ENCODE measurements around the gene UCHL5. TPM values are rescaled to one million over a fixed set of nuclear protein-coding genes. Genes with fewer than 3 reads are reported as not detected.

UCHL5 gene
- total and polyA plus RNA-seq, 4 donors = 14.5 to 29.7 (median 21.6) TPM

DNA sequence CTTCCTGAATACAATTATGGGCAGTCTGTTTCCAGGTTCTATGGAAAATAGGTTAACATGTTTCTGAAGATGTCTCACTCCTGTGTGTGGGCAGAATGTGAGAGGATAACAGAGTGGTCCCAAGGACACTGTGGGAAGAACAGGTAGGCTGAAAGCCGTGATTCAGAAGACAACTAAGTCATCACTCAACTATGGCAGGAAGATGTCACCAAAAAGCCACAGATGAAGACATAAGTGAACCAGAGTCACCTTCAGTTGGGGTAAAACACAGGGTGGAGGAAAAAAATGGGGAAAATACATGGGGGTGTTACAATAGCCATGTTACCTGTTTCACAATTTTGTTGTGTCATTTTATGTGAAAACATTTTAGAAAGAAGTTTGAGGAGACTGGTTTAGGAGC lies 75.1 kb downstream of the UCHL5 start:
- no peaks in the 10 kb centered on the region for H3K4me1 ChIP-seq (ENCODE audit: control insufficient read depth in 4 of 4, insufficient read depth in 4 of 4, low read length in 3 of 4)
- no peak for TF ChIP-seq JUND (IDR thresholded peaks at IDR 0.05)
- no peak for TF ChIP-seq NR2F2 (IDR thresholded peaks at IDR 0.05)
- no peak for TF ChIP-seq FOXA1 (IDR thresholded peaks at IDR 0.05)
- TF ChIP-seq RAD21 (IDR thresholded peaks at IDR 0.05) = no peak
- no peak for TF ChIP-seq HNF4G (IDR thresholded peaks at IDR 0.05)
- TF ChIP-seq, protein P1, sequence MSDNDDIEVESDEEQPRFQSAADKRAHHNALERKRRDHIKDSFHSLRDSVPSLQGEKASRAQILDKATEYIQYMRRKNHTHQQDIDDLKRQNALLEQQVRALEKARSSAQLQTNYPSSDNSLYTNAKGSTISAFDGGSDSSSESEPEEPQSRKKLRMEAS (IDR thresholded peaks at IDR 0.05) = no peak
- TF ChIP-seq, protein P2, sequence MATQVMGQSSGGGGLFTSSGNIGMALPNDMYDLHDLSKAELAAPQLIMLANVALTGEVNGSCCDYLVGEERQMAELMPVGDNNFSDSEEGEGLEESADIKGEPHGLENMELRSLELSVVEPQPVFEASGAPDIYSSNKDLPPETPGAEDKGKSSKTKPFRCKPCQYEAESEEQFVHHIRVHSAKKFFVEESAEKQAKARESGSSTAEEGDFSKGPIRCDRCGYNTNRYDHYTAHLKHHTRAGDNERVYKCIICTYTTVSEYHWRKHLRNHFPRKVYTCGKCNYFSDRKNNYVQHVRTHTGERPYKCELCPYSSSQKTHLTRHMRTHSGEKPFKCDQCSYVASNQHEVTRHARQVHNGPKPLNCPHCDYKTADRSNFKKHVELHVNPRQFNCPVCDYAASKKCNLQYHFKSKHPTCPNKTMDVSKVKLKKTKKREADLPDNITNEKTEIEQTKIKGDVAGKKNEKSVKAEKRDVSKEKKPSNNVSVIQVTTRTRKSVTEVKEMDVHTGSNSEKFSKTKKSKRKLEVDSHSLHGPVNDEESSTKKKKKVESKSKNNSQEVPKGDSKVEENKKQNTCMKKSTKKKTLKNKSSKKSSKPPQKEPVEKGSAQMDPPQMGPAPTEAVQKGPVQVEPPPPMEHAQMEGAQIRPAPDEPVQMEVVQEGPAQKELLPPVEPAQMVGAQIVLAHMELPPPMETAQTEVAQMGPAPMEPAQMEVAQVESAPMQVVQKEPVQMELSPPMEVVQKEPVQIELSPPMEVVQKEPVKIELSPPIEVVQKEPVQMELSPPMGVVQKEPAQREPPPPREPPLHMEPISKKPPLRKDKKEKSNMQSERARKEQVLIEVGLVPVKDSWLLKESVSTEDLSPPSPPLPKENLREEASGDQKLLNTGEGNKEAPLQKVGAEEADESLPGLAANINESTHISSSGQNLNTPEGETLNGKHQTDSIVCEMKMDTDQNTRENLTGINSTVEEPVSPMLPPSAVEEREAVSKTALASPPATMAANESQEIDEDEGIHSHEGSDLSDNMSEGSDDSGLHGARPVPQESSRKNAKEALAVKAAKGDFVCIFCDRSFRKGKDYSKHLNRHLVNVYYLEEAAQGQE (IDR thresholded peaks at IDR 0.05) = no peak
- 90% methylated on average over 1 of the region's 1 CpG for WGBS
- no peak for DNase-seq (ENCODE audit: low spot score)
- peaks cover 0 to 2% (median 0%) of the 10 kb centered on the region in 4 donors for H3K36me3 ChIP-seq (ENCODE audit: control insufficient read depth in 4 of 4, insufficient read depth in 3 of 4, low read depth in 1 of 4, low read length in 3 of 4)
- H3K27ac ChIP-seq (ENCODE audit: low read depth in 1 of 2, low read length in 2 of 2) = no peak overlapping the region
- H3K9ac ChIP-seq (ENCODE audit: low read depth in 1 of 2, low read length in 2 of 2) = no peak overlapping the region
- no peak overlapping the region for H3K4me3 ChIP-seq (ENCODE audit: low read depth in 1 of 3, low read length in 3 of 3)
- no peaks in the 10 kb centered on the region for H3K9me3 ChIP-seq (ENCODE audit: control insufficient read depth in 4 of 4, low read length in 3 of 4)
- no peaks in the 10 kb centered on the region for H3K27me3 ChIP-seq (ENCODE audit: control insufficient read depth in 4 of 4, insufficient read depth in 4 of 4, low read length in 3 of 4)

DNA sequence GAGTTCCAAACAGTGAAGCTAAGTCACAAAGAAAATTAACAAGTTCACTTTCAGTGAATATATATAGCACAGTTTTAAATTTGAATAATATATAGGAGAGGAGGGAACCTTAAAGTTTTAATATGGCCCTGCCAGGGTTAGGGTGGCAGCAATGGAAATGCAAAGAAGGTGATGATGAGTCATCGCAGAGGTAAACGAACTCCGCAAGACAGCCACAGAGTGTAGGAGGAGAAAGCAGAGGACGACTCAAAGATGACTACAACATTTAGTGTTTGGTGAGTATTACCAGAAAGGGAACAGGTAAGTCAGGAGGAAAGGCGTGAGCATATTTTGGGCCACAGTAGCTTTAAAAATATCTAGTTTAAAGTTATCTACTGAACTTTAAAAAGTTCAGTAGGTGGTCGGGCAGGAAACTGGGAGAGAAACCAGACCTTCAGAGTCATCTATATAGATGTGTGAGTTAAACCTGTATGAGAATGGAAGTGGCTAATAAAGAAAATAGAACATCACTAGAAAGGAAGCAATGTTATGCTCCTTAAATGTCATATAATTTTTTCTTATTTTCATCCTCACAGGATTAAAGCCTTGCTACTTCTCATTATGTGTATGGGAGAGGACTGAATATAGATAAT lies 75.7 kb downstream of the UCHL5 start:
- 87% methylated on average over 6 of the region's 6 CpGs for WGBS
- DNase-seq (ENCODE audit: low spot score) = no peak

More for the DNA sequence above, 75.7 kb downstream of the UCHL5 start:
- peaks cover 0 to 2% (median 0%) of the 10 kb centered on the region in 4 donors for H3K36me3 ChIP-seq (ENCODE audit: control insufficient read depth in 4 of 4, insufficient read depth in 3 of 4, low read depth in 1 of 4, low read length in 3 of 4)
- H3K4me1 ChIP-seq (ENCODE audit: control insufficient read depth in 4 of 4, insufficient read depth in 4 of 4, low read length in 3 of 4) = no peaks in the 10 kb centered on the region
- no peaks in the 10 kb centered on the region for H3K27me3 ChIP-seq (ENCODE audit: control insufficient read depth in 4 of 4, insufficient read depth in 4 of 4, low read length in 3 of 4)
- H3K27ac ChIP-seq (ENCODE audit: low read depth in 1 of 2, low read length in 2 of 2) = no peak overlapping the region
- TF ChIP-seq JUND (IDR thresholded peaks at IDR 0.05) = no peak
- TF ChIP-seq, protein P3, sequence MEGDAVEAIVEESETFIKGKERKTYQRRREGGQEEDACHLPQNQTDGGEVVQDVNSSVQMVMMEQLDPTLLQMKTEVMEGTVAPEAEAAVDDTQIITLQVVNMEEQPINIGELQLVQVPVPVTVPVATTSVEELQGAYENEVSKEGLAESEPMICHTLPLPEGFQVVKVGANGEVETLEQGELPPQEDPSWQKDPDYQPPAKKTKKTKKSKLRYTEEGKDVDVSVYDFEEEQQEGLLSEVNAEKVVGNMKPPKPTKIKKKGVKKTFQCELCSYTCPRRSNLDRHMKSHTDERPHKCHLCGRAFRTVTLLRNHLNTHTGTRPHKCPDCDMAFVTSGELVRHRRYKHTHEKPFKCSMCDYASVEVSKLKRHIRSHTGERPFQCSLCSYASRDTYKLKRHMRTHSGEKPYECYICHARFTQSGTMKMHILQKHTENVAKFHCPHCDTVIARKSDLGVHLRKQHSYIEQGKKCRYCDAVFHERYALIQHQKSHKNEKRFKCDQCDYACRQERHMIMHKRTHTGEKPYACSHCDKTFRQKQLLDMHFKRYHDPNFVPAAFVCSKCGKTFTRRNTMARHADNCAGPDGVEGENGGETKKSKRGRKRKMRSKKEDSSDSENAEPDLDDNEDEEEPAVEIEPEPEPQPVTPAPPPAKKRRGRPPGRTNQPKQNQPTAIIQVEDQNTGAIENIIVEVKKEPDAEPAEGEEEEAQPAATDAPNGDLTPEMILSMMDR (IDR thresholded peaks at IDR 0.05; ENCODE audit: low read depth, low read length, missing input control) = no peak
- no peak for TF ChIP-seq TAF1 (conservative IDR thresholded peaks at IDR 0.05)
- TF ChIP-seq, protein P4, sequence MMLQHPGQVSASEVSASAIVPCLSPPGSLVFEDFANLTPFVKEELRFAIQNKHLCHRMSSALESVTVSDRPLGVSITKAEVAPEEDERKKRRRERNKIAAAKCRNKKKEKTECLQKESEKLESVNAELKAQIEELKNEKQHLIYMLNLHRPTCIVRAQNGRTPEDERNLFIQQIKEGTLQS (IDR thresholded peaks at IDR 0.05) = no peak
- no peak for TF ChIP-seq HNF4A (conservative IDR thresholded peaks at IDR 0.05)
- TF ChIP-seq, protein P5, sequence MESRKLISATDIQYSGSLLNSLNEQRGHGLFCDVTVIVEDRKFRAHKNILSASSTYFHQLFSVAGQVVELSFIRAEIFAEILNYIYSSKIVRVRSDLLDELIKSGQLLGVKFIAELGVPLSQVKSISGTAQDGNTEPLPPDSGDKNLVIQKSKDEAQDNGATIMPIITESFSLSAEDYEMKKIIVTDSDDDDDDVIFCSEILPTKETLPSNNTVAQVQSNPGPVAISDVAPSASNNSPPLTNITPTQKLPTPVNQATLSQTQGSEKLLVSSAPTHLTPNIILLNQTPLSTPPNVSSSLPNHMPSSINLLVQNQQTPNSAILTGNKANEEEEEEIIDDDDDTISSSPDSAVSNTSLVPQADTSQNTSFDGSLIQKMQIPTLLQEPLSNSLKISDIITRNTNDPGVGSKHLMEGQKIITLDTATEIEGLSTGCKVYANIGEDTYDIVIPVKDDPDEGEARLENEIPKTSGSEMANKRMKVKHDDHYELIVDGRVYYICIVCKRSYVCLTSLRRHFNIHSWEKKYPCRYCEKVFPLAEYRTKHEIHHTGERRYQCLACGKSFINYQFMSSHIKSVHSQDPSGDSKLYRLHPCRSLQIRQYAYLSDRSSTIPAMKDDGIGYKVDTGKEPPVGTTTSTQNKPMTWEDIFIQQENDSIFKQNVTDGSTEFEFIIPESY (IDR thresholded peaks at IDR 0.05) = no peak
- TF ChIP-seq, protein P1 (IDR thresholded peaks at IDR 0.05) = no peak
- no peak for TF ChIP-seq RXRA (IDR thresholded peaks at IDR 0.05)
- no peak overlapping the region for H3K4me3 ChIP-seq (ENCODE audit: low read depth in 1 of 3, low read length in 3 of 3)
- no peaks in the 10 kb centered on the region for H3K9me3 ChIP-seq (ENCODE audit: control insufficient read depth in 4 of 4, low read length in 3 of 4)
- H3K9ac ChIP-seq (ENCODE audit: low read depth in 1 of 2, low read length in 2 of 2) = no peak overlapping the region
